Stimulated activated CD8-positive, alpha-beta memory T cell treated with anti-CD3 and anti-CD28 coated beads, Interleukin-12 subunit alpha, Interleukin-12 subunit beta, amount 100 ng/mL, for 24 hours (primary cell): ENCODE measurements around the gene FLVCR2.
A peak's percentile ranks its signal among the peaks of the same experiment; 100 is the strongest.

Experiments used
- DNase-seq: peaks from one replicate; pipeline ENCODE4 v3.0.0-alpha.2; 2020; ENCODE audit errors: extremely low read depth

Gene FLVCR2

GRCh38 chr14:75630695-75631452 lies 52.5 kb downstream of the FLVCR2 start:
- no peak for DNase-seq

- no peak for DNase-seq
Observed at GRCh38 chr14:75631453-75631831, 53.0 kb downstream of the FLVCR2 start.

GRCh38 chr14:75634848-75635247 lies 56.4 kb downstream of the FLVCR2 start:
- DNase-seq = no peak

- DNase-seq = no peak
Observed at GRCh38 chr14:75636100-75636692, 57.8 kb downstream of the FLVCR2 start.

GRCh38 chr14:75640876-75641275 lies 62.5 kb downstream of the FLVCR2 start:
- DNase-seq = no peak

- no peak for DNase-seq
Observed at GRCh38 chr14:75643985-75644384, 65.6 kb downstream of the FLVCR2 start.

- no peak for DNase-seq
Observed at GRCh38 chr14:75645056-75645455, 66.6 kb downstream of the FLVCR2 start.

- DNase-seq = no peak
Observed at GRCh38 chr14:75646762-75647161, 68.3 kb downstream of the FLVCR2 start.

GRCh38 chr14:75647640-75648039 lies 69.2 kb downstream of the FLVCR2 start:
- DNase-seq = no peak

- no peak for DNase-seq
Observed at GRCh38 chr14:75648066-75648838, 69.8 kb downstream of the FLVCR2 start.

- DNase-seq = no peak
Observed at GRCh38 chr14:75649337-75649736, 70.9 kb downstream of the FLVCR2 start.

GRCh38 chr14:75649773-75650172 lies 71.4 kb downstream of the FLVCR2 start:
- no peak for DNase-seq

GRCh38 chr14:75650253-75651058 lies 72.0 kb downstream of the FLVCR2 start:
- no peak for DNase-seq

GRCh38 chr14:75653563-75653962 lies 75.1 kb downstream of the FLVCR2 start:
- DNase-seq = no peak

GRCh38 chr14:75654127-75654732 lies 75.8 kb downstream of the FLVCR2 start:
- peak; percentile 53 for DNase-seq

- no peak for DNase-seq
Observed at GRCh38 chr14:75655235-75655634, 76.8 kb downstream of the FLVCR2 start.

- DNase-seq = no peak
Observed at GRCh38 chr14:75657331-75657730, 78.9 kb downstream of the FLVCR2 start.

GRCh38 chr14:75658957-75659356 lies 80.5 kb downstream of the FLVCR2 start:
- no peak for DNase-seq

GRCh38 chr14:75660238-75660629 lies 81.8 kb downstream of the FLVCR2 start:
- DNase-seq = no peak

- DNase-seq = peak; percentile 93
Observed at GRCh38 chr14:75660630-75661498, 82.4 kb downstream of the FLVCR2 start, which contains the start of the genes ERG28 and TTLL5. Gene ERG28, minus strand, starts transcription at chr14:75660876. Its CDS starts 3,374 bp downstream, at chr14:75657502. Gene TTLL5, plus strand, starts transcription at chr14:75661246. Its CDS starts 1,904 bp downstream, at chr14:75663150.

- no peak for DNase-seq
Observed at GRCh38 chr14:75661499-75661814, 83.0 kb downstream of the FLVCR2 start.
